ENCODE results near the gene TTC23L. TPM values are rescaled to one million over a fixed set of nuclear protein-coding genes. Genes with fewer than 3 reads are reported as not detected.

TTC23L gene
- total RNA-seq, 5 donors from 2014 or later (not counting 1 experiment from before 2014, with no cell fraction given), result 0.23 to 1.8 (median 0.64) TPM; not detected in 2

DNA sequence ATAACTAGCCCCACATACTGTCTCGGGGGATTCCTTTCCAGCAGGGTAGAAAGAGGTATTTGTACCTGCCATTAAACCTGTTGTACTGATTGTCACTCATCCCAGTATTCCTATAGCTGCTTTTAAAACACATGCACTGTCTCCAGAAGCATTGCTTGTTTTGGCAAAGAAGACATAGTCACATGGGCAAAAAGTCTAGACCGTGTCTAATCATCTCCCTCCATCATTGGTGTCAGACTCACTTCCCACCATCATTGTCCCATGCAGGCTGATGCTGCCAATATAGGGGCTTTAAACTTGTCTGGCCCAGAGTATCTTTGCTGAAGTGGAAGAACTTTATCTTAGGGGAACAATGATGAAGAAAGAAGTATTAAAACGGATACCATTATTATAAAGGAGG is 103.0 kb downstream of the TTC23L start:
- Mint-ChIP-seq H3K27me3 (no peaks in the 10 kb centered on the region), H3K36me3 (peaks cover 45% of the 10 kb centered on the region), H3K4me3 (no peak overlapping the region), H3K27ac (no peak overlapping the region), H3K4me1 (no peaks in the 10 kb centered on the region), H3K9me3 (no peaks in the 10 kb centered on the region)
- H3K36me3 ChIP-seq (ENCODE audit: control insufficient read depth in 2 of 2, extremely low read depth in 1 of 2, insufficient read depth in 1 of 2, low read length in 1 of 2), result peaks cover 0 to 78% of the 10 kb centered on the region in 2 donors
- H3K27ac ChIP-seq (ENCODE audit: low read length), result no peak overlapping the region
- ATAC-seq (replicated peaks in 1 of 4), result no peak
- ChIA-PET POLR2A (no interaction called here), CTCF (interaction anchor here in 1 of 2 donors (0.7 kb wide), 1 partner anchor 804 kb away, joined by 3 read pairs; no protein-coding TSS in a partner anchor)
- H3K9me3 ChIP-seq, result no peaks in the 10 kb centered on the region
- H3K4me3 ChIP-seq (ENCODE audit: control insufficient read depth in 1 of 2, extremely low read depth in 1 of 2, low read length in 1 of 2), result no peak overlapping the region
- DNase-seq, result no peak
- H3K27me3 ChIP-seq (replicated peaks in 1 of 2; ENCODE audit: control insufficient read depth in 2 of 2, extremely low read depth in 1 of 2, insufficient read depth in 2 of 2, low read length in 1 of 2), result no peaks in the 10 kb centered on the region
- 94% methylated on average over 2 of the region's 3 CpGs for WGBS (ENCODE audit: insufficient coverage)
- H3K4me1 ChIP-seq (ENCODE audit: control insufficient read depth in 1 of 2, extremely low read depth in 1 of 2, insufficient read depth in 2 of 2, low read length in 2 of 2), result no peaks in the 10 kb centered on the region

DNA sequence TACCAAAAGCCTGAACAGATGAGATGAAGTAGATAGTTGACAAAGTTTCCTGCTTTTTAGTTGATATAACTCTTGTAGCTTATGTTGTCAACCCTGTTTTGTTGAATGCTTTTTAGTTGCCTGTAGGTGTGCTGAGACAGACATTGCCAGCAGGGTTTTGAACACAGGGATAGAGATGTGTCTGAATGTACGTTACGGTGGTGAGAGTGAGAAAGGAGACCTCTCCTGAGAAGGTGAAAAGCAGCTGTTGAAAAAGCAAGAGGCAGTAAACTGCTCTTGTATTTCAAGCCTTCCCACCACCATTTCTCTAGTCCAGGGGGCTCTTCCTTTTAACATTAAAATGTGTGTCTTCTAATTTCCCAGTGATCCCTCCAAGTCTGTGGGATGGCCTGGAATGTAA is 105.1 kb downstream of the TTC23L start:
- no peak overlapping the region for H3K27ac Mint-ChIP-seq
- CTCF ChIA-PET, result no interaction called here
- no peaks in the 10 kb centered on the region for H3K27me3 Mint-ChIP-seq
- no peak overlapping the region for H3K4me3 Mint-ChIP-seq
- no peak for ATAC-seq (replicated peaks in 1 of 4)
- POLR2A ChIA-PET, result interaction anchor here in 1 of 2 donors (0.9 kb wide), 1 partner anchor 40 kb away, joined by 3 read pairs; no protein-coding TSS in a partner anchor
- no CpG with 5 or more reads among the region's 2 CpGs for WGBS (ENCODE audit: insufficient coverage)
- H3K27ac ChIP-seq (ENCODE audit: low read length), result no peak overlapping the region
- no peak for DNase-seq
- no peaks in the 10 kb centered on the region for H3K4me1 Mint-ChIP-seq
- H3K4me3 ChIP-seq (ENCODE audit: control insufficient read depth in 1 of 2, extremely low read depth in 1 of 2, low read length in 1 of 2), result no peak overlapping the region
- H3K4me1 ChIP-seq (ENCODE audit: control insufficient read depth in 1 of 2, extremely low read depth in 1 of 2, insufficient read depth in 2 of 2, low read length in 2 of 2), result no peaks in the 10 kb centered on the region
- H3K9me3 ChIP-seq, result no peaks in the 10 kb centered on the region
- H3K27me3 ChIP-seq (replicated peaks in 1 of 2; ENCODE audit: control insufficient read depth in 2 of 2, extremely low read depth in 1 of 2, insufficient read depth in 2 of 2, low read length in 1 of 2), result no peaks in the 10 kb centered on the region
- peaks cover 42% of the 10 kb centered on the region for H3K36me3 Mint-ChIP-seq
- H3K36me3 ChIP-seq (ENCODE audit: control insufficient read depth in 2 of 2, extremely low read depth in 1 of 2, insufficient read depth in 1 of 2, low read length in 1 of 2), result peaks cover 0 to 65% of the 10 kb centered on the region in 2 donors
- H3K9me3 Mint-ChIP-seq, result no peaks in the 10 kb centered on the region

DNA sequence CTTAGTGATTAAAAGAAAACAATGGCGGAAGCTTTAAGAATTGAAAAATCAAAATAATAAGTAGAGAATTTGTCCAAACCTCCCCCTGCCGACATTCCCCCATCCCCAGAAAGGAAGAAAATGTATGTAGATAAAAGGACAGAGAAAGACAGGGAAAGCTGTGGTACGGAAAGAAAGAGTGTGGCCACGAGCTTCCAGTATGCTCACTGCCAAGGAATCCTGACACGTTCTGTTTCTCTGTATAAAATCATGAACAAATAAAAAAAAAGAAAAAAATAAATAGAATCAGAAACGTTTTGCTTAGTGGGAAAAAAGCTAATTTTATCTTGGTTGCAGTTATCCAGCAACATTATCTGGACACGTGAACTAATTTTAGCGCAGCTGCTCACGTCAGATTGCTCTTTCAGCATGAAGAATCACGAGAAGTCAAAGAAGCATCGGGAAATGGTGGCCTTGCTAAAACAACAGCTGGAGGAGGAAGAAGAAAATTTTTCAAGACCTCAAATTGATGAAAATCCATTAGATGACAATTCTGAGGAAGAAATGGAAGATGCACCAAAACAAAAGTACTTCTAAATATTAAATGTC is 105.6 kb downstream of the TTC23L start:
- peaks cover 0 to 63% of the 10 kb centered on the region in 2 donors for H3K36me3 ChIP-seq (ENCODE audit: control insufficient read depth in 2 of 2, extremely low read depth in 1 of 2, insufficient read depth in 1 of 2, low read length in 1 of 2)
- peaks cover 44% of the 10 kb centered on the region for H3K36me3 Mint-ChIP-seq
- ChIA-PET POLR2A (interaction anchor here in 1 of 2 donors (0.9 kb wide), 1 partner anchor 41 kb away, joined by 3 read pairs; no protein-coding TSS in a partner anchor), CTCF (no interaction called here)
- H3K4me1 Mint-ChIP-seq, result no peaks in the 10 kb centered on the region
- no peaks in the 10 kb centered on the region for H3K27me3 ChIP-seq (replicated peaks in 1 of 2; ENCODE audit: control insufficient read depth in 2 of 2, extremely low read depth in 1 of 2, insufficient read depth in 2 of 2, low read length in 1 of 2)
- no peak overlapping the region for H3K4me3 ChIP-seq (ENCODE audit: control insufficient read depth in 1 of 2, extremely low read depth in 1 of 2, low read length in 1 of 2)
- ATAC-seq (replicated peaks in 1 of 4) (no peak), DNase-seq (no peak)
- H3K9me3 ChIP-seq, result no peaks in the 10 kb centered on the region
- no peak overlapping the region for H3K4me3 Mint-ChIP-seq
- no peak overlapping the region for H3K27ac ChIP-seq (ENCODE audit: low read length)
- H3K27ac Mint-ChIP-seq, result no peak overlapping the region
- H3K4me1 ChIP-seq (ENCODE audit: control insufficient read depth in 1 of 2, extremely low read depth in 1 of 2, insufficient read depth in 2 of 2, low read length in 2 of 2), result no peaks in the 10 kb centered on the region
- no peaks in the 10 kb centered on the region for H3K9me3 Mint-ChIP-seq
- H3K27me3 Mint-ChIP-seq, result no peaks in the 10 kb centered on the region
- 100% methylated on average over 4 of the region's 11 CpGs for WGBS (ENCODE audit: insufficient coverage)

Other genes with a start within 250 kb of the TTC23L start
- 1 to 10 TPM in 2 of 5 donors, under 1 TPM in 3; 0.59 to 2.2 (median 0.96) TPM for gene RAI14, start 182.8 kb upstream of the TTC23L start, total RNA-seq
- 10 to 100 TPM; 18.9 to 30.6 (median 20.7) TPM for gene RAD1, start 76.3 kb downstream of the TTC23L start, total RNA-seq
- gene BRIX1, start 76.5 kb downstream of the TTC23L start, total RNA-seq, result 10 to 100 TPM; 24.4 to 26.2 (median 24.4) TPM
- 10 to 100 TPM; 46.2 to 56.0 (median 51.9) TPM for gene DNAJC21, start 90.4 kb downstream of the TTC23L start, total RNA-seq
- not detected for gene AGXT2, start 208.8 kb downstream of the TTC23L start, total RNA-seq